NCI-H1694 (cell line): Measurements from ENCODE around the gene OTUD5.
"Not testable (repeated sequence)": the region's sequence is repeated elsewhere in the genome, so short reads cannot be mapped to it uniquely, and the experiment has no call there.

Source experiments
- DNase-seq: peaks from one replicate; lab custom pipeline; 2025; lab: John Stamatoyannopoulos, UW

Gene OTUD5

DNA sequence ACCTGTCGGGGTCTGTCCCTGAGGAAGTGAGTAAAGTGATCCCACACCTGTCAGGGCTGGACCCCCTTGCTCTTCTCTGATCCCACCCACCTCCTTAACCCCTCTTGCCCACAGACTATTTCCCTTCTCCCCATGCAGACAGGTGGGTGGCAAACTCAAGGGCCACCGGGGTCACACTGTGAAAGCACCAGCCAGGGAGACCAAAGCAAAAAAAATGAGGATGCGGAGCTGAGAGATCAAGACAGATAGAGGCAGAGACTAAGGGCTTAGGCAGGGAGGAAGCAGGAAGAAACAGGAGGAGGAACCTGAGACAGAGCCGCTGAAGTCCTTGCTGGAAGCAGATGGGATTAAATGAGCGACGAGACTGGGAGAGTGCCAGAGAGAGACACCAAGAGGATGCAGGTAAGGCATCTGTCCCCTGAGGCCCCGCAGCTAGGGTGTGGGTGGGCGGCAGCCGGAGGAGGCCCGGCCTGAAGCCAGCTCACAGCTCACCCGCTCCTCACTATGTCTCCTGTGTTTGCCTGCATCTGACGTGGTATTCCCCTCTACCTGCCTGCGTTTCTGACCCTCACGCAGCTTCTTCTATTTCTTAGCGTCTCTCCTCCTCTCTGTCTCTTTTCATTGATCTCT is 67.0 kb downstream of the OTUD5 start:
- DNase-seq: no peak

DNA sequence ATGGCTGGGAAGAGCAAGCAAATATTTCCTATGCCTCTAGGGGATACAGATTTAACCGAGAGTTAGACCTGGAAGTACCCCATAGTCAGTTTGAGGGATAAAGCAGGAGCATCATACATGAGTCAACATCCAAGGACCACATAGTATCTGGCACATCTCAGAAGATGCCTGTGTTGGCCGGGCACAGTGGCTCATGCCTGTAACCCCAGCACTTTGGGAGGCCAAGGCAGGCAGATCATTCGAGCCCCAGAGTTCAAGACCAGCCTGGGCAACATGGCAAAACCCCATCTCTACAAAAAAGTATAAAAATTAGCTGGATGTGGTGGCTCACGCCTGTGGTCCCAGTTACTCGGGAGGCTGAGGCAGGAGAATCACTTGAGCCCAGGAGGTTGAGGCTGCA is 70.8 kb downstream of the OTUD5 start:
- not testable (repeated sequence) for DNase-seq

DNA sequence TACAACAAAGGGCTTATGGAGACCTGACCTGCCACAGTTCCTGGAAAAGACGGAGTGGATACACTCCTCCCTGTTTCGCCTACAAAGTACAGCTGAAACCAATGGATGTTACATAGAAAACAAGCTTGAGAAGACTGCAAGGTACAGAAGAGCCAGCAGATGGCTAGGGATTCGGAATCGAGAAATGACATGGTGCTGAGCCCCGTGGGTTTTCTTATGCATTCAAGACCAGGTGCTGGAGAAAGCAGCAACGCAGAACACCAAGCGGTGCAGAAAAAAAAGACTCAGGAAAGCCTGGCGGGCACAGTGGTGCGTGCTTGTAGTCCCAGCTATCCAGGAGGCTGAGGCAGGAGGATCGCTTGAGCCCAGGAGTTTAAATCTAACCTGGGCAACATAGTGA is 73.7 kb downstream of the OTUD5 start:
- DNase-seq: no peak

DNA sequence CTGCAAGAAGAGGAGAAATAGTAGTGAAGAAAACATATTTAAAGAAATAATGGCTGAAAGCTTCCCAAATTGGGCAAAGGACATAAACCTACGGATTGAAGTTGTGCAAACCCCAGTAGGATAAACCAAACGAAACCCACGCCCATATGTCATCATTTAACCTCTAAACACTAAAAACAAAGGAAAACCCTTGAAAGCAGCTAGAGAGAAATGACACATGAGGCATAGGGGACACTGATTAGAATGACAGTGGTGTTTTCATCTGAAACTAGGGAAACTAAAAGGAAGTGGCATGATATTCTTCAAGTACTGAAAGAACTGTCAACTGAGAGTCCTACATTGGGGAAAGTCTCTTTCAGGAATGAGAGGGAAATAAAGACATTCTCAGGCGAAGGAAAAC is 80.5 kb downstream of the OTUD5 start:
- not testable (repeated sequence) for DNase-seq
